GM18873 (cell line): ENCODE data around the gene BEND4.
A peak's percentile ranks its signal among the peaks of the same experiment; 100 is the strongest.
"Not testable (repeated sequence)": the region's sequence is repeated elsewhere in the genome, so short reads cannot be mapped to it uniquely, and the experiment has no call there.

Source experiments
- ATAC-seq: cut with Tn5 transposase; IDR thresholded peaks from one replicate; pipeline ENCODE4 v1.9.1; 2021; ENCODE audit warnings: mild to moderate bottlenecking, moderate library complexity, moderate number of reproducible peaks; ENCODE audit not compliant: unreplicated experiment, low FRiP score

BEND4 gene

DNA sequence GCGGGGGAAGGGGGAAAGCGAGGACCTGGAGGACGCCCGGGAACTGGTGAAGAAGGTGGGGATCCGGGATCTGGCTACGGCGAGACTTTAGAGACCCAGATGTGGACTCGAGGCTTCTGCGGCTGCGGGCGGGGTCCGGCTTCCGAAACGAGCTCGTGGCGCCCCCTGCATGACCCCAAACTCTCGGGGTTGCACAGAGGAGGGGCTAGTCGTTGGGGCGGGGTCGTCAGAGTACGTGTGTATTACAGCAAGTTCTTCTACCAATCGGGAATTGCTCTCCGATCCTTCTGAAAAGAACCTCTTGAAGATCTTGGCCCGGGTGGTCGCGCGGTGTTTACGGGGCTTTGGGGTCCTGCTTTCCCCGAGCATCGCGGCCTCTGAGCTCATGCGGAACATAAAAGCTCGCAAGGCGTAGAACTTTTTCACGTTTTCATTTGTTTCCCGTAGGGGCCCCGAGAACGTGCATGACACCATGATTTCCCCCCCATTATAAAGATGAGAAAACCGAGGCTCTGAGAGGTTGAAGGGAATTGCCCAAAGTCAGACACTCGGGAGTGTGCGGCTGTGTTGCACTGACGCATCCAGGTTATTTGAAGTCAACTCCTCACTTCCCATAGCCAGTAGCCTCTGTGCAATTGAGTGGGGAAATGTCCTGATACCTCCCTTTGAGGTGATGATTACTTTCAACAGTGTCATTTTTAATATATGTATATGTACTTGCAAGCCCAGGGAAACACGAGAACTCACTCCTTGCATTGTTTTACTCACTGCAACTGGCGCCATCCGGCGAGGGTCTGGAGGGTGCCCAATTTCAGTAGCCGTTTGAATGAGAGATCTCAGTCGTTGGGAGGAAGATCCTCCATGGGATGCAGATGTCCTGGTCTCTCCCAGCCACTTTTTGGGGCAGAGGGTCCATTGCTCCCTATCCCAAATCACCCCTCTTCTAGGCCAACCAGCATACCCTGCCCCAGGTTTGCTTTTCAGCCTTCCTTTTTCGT is at the start of gene BEND4:
Gene BEND4, minus strand, starts transcription at position 149 of the 998 bp plus-strand sequence. CDS start 512 bp downstream, outside the sequence.
- ATAC-seq: no peak

DNA sequence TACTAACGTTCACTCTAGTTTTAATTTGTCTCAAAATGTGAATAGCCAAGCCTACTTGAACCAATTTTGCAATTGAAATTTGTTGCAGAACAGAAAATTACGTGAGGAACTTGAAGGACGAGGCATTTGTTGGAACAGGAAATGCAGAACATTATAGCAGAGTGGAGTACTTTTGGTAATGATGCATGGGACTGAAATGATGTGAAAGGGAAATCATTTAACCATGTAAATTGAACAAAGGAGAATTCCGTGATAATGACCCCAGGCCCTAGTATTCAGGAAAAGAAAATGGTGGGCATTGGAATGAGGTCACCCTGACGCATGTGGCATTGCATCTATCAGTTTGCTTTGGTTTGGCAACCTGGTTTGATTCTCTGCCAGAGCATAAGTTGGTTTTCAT is 44.9 kb upstream of the BEND4 start:
- no peak for ATAC-seq

DNA sequence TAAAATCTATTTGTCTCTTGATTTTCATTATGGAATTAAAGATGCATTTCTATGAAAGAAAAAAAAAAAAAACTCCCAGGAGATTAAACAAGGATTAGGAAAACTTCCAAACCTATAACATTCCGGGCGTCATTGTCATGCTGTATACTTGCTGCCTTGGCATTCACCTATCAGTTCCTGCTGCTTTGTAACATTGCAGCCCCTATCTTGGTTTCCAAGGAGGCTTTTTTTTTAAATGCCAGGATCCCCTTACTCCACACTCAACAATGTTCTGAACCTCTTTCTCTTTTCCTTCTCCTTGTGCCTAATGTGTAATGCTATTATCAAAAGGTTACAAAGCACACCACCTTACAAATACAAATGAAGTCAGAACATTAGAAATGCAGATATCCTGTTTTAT is 20.5 kb upstream of the BEND4 start:
- no peak for ATAC-seq

DNA sequence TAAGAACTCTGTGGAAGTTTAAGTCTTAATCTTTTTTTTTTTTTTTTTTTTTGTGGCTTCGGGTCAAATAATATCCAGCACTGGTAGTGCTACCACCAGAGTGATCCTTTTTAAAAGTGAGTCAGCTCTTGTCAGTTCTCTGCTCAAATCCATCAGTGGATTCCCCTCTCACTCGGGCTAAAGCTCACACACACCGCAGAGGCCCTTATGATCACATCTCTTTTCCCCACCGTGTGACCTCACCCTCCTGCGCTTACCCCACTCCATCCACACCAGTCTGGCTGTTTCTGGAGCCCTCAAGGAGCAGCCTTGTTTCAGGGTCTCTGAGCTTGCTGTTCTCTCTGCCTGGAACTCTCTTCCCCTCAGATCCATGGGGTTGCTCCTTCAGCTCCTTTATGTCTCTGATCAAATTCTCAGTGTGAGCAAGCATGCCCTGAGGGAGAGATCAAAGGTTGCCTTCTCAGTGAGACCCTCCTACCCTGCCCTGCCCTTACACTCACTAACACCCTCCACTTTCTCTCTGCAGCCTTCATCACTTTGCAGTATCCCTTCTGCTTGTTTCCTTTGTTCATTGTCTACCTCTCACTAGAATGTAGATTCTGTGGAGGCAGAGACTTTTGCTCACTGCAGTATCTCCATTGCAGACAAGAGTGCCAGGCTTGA is 19.8 kb upstream of the BEND4 start:
- ATAC-seq: no peak

DNA sequence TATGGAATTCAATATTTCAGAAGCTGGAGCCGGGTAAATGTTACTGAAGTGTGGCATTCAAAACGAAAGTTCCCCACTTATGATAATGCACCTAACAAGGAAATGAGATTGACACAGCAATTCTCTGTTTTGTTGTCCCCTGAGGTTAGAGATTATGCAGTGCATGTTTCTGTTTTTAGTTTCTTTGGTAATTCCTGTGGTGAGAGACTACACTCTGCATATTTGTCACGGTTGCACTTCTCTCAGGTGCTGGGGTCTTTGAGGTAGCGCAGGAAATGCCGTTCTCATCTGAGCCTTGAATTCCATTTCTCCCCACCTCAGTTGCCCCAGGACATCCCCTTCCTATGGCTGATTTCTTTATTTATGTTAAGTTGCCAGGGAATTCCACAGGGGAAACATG is 15.3 kb upstream of the BEND4 start:
- ATAC-seq: peak; percentile 100

DNA sequence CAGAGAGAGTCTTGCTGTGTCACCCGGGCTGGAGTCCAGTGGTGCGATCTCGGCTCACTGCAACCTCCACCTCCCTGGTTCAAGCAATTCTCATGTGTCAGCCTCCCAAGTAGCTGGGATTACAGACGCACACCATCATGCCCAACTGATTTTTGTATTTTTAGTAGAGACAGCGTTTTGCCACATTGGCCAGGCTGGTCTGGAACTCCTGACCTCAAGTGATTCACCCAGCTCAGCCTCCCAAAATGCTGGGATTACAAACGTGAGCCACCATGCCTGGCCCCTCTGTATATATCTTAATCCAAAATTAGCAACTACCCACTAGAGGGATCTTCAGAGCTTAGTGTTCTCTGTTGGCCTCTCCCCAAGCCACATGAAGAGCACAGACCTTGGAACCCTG is 13.7 kb upstream of the BEND4 start:
- ATAC-seq: not testable (repeated sequence)

DNA sequence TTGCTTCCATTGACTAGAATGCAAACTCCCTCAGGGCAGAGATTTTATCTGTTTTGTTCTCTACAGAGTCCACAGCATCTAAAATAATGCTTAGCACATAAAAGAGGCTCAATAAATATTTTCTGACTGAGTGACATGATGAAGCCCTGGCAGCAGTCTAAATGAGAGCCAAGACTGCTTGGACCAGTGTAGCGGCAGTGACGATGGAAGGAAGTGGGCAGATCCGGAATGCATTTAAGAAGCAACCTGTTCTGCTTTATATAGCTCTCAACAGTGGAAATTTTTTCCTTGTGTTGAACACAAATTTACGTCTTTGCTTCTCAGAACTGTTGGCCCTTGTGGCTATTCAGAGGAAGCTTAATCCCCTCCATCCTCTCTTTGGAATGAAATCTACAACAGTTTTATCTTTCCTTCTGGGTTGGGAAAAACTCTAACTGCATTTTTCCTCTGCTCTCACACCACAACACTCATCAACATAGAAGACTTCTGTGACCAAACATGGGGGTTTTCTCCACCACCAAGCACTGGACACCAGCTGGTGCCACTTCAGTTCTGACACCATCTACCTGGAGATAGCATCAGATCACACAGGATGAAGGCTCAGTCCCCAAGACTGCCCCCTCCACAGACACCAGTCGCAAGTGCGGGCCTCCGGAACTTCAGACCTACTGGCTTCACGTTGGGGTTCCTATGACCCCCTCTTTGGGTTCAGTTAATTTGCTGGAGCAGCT is 7.0 kb upstream of the BEND4 start:
- ATAC-seq: no peak

DNA sequence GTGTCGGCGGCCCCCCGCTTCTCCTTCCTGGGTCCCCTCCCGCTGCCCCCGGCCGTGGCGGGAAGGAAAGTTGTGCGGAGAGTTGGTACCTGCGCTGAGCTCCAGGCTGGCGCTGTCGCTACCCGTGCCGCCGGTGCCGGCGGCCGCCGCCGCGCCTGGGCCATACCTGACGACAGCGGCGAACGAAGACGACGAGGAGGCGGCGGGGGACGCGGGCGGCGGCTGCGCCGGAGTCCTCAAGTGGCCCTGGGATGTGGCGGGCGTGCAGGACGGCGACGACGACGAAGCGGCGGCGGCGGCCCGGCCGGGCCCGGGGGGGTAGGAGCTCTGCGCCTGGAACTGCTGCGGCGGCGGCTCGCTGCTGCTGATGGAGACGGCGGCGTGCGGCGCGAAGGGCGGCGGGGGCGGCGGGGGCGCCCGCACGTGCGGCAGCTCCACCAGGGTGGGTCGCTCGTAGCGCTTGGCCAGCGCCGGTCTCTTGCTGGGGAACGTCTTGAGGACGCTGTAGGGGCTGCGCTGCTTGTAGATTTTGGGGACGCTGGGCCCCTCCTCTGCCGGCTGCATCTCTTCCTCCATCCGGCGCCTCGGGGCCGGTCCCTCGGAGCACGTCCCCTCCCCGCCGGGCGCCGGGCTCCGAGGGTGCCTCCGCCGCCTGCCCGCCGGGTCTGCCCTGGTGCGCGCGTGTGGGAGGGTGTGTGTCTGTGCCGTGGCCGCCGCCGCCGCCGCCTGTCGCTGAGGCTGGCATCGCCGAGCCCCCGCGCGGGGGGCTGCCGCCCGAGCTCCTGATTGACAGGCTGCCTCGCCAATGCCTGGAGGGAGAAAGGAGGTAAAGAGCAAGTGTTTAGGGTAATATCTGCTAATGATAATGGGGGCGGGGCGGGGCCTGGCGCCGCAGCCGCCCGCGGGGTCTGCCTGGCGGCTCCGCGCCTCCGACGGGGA is 618 bp downstream of the BEND4 start:
- peak; percentile 44 for ATAC-seq

DNA sequence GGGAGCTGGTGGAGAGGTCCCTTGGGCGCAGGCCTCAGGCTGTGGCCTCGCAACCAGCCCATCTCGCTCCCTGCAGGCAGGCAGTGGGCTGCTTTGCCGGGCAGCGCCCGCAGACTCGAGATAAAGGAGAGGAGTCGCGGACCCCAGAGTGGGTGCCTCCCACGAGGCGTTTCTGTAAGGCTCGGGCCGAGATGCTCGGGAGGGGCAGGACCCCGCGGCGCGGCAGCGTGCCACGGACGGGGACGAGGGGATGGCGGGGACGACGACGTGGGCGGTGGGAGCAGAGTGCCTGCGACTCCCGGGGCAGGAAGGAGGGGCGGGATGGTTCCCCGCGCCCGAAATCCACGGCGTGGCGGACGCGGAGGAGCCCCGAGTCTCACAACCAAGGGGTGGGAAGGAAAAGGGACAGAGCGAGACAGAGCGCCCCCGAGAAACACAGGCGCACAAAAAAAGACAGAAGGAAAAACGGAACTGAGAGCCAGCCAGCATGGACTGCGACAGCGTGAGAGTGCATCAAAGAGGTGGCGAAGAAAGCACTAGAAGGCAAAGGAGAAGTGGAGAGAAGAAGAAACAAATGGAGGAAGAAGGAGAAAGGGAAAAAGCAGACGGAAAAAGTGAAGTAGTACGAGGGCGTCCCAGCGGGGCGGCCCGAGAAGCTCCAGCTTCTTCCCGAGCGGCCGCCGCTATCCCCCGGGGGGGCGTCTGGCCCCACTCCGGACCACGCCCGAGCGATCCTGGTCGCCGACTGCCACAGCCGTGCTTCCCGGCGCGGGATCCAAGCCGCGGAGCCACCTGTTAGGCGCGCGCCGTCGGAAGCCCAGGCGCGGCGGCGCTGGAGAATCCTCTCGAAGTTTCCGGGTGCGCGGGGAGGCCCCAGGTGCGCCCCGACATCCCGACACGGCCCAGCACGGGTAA is 1.5 kb downstream of the BEND4 start:
- ATAC-seq: no peak

DNA sequence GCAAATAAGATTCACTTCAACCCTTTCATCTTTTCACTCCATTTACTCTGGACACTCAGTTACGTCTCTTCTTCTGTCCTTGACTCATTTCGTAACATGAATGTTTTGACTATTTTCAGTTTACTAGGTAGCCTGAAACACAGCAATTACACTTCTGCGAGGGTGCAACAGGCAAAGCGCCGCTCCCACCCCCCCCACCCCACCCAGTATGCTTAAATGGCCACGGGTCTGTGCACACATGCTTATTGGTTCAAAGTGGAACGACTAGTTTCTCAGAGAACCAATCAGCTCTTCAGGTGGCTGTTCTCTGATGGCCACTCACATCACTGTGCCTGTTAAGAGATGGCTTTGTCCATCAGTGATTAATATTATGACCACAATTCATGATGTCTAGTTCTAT is 3.5 kb downstream of the BEND4 start:
- peak; percentile 38 for ATAC-seq

DNA sequence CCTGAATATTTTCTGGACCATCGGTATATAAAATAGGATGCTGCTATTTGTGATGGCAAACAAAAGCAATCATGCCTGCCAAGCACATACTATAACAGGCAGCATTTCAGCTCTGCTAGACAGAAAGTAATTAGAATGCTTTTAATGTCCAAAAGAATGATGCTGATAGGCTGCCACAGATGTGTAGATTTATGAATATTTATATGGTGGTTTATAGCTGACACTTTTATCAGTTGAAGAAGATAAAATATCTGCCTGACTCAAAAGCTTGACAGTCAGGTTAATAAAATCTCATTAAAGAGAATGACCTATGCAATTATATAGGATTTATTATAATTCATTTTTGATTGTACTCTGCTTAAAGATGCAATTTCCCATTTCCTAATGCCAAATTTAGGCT is 4.0 kb downstream of the BEND4 start:
- ATAC-seq: no peak

DNA sequence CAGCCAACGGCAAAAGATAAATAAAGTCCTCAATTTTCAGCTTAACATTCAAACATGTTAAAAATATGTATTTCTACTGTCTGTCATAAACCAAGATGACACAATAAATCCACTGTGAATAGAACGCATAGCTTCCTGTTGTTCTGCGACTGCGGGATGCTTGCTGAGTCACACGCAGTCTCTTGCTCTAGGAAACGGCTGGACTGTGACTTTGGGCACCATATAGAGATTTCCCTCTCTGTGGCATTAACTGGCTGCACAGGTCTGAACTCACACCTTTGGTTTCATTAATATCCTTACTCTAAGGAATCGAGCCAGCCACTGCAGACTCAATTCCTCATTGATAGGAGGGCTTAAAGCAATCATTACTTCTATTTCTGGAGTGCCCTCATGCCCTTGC is 8.4 kb downstream of the BEND4 start:
- no peak for ATAC-seq

DNA sequence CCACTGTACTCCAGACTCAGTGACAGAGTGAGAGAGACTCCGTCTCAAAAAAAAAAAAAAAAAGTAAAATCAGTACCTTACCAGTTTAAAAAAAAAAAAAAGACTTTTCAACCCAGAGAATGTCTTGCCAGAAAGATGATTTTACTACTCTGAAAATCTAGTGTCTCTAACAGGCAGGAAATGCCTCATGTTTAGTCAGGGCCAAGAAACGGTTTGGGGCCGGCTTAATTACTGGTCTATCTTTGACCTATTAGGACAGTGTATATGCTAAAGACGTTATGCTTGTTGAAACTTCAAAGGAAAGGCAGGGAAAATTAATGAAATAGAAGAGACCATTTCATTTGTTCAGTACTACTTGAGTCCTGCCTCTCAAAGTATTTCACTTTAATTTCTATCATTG is 9.9 kb downstream of the BEND4 start:
- no peak for ATAC-seq

DNA sequence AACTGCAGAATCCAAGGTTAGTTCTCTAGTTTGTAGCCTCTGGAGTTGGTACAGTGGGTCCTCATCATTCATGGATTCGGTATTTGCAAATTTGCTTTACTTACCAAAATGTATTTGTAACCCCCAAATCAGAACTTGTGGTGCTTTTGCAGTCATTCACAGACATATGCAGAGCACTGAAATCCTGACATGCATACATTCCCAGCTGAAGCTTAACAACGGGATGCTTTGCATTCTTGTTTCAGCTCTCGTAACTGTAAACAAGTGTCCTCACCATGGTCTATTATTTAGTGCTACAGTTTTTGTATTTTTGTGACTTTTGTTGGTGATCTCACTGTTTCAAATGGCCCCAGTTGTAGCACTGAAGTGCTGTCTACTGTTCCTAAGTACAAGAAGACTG is 16.1 kb downstream of the BEND4 start:
- no peak for ATAC-seq

DNA sequence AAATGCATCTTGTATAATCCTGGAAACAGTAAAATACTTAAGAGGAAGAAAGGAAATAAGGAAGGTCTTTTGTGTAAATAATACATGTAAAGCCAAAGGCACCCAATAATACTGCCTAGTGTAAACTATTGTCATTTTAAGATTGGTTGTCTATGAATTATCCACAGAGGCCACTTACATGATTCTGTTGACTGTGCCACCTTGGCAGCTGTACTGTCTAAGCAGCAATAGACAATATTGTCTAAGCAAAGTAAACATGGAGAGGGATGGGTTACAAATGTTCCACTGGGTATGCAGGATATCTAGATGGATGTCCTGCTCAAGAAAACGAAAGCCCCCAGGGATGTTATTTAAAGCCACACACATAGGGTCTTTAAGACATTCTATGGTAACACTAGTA is 19.4 kb downstream of the BEND4 start:
- ATAC-seq: no peak

DNA sequence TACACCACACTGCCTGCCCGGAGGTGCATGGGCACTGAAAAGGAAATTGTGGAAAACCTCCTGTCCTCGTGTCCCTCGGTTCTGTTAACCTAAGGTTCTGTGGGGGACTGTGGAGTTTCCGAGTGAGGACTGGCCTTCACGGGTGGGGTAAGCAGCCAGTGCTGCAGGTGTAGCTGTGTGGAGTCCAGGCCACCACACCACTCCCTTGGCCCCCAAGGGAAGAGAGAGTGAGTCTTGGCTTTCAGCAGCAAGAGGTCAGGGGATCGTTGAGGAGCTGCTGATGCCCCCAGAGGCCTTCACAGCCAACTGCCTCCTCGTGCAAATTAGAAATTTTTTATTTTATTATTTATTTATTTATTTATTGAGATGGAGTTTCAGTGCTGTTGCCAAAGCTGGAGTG is 20.4 kb downstream of the BEND4 start:
- no peak for ATAC-seq

DNA sequence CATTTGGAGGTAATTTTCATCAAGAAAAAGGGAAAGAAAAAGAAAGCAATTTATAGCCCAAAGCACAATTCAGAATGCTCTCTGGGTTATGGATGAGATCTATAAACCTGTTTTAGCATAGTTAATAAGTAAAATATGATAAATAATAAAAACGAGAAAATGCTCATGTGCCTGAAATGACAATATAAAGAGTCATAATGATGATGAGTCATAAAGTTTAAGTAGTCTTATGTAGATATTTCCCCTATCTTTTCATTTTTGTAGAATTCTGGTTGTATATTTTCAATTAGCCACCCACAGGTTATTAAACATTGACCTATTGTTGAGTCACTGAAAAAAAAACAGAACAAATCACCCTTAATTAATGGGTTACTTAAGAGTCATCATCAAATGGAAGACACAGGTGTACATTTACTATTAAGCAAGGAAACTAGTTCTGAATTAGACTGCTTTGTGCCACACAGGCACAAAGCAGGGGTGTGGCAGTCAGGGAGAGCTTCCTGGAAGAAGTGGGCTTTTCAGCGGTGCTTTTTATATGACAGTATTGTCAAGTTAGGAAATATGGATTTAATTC is 29.3 kb downstream of the BEND4 start:
- no peak for ATAC-seq

DNA sequence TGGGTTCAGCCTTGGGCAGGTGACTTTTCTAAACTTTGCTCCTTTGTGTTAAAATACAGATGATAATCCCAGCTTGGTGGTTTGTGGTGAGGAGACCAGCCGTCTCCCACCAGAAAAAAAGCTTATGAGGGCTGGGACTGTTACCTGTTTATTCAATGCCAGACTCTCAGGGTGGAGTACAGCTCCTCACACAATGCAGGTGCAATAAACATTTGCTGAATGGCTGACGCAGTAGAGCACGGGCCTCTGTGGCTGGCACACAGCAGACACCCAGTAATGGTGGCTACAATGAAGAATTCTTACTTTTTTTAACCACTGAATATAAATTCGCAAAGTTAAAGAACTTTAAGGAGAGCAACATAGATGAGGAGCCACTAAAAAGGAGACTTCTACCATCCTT is 30.2 kb downstream of the BEND4 start:
- ATAC-seq: no peak

DNA sequence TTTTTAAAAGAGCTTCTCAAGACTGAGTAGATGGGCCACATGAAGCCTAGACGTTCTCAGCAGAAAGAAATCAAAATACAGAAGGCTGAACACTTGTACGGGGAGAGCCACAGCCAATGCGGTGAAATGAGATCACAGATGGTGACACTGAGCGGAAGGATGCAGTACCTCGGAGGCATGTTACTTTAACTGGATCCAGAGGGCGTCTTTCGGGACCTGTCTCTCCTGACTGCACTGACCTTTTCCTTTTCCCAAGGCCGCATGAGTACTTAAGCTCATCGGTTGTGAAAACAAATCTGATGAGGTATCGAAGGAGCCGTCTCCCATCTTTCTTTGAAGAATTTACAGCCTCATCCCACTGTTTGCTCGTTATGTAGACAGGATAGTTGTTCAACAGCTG is 32.6 kb downstream of the BEND4 start:
- ATAC-seq: no peak
